ENCODE results near the gene HMGXB4. TPM values are rescaled to one million over a fixed set of nuclear protein-coding genes. Genes with fewer than 3 reads are reported as not detected.

Gene HMGXB4
- polyA plus RNA-seq, result 15.2 and 25.1 TPM in 2 replicates

GRCh38 chr22:35257321-35258190 is at the start of gene HMGXB4:
HMGXB4 (plus strand) TSS chr22:35257493; CDS start chr22:35262391, 4,898 bp downstream.

GRCh38 chr22:35299673-35300499 is 42.6 kb downstream of the HMGXB4 start, which contains the start of gene TOM1:
TOM1 (plus strand) TSS chr22:35299894; CDS start chr22:35299929, 35 bp downstream.

Other genes with a start within 250 kb of the HMGXB4 start
- gene ISX, start 191.3 kb upstream of the HMGXB4 start, polyA plus RNA-seq, result not detected in 2 replicates
- gene TOM1, start 42.4 kb downstream of the HMGXB4 start, polyA plus RNA-seq, result 16.2 and 20.5 TPM in 2 replicates
- not detected in 2 replicates for gene HMOX1, start 123.6 kb downstream of the HMGXB4 start, polyA plus RNA-seq
- 0.27 and 0.38 TPM in 2 replicates for gene MCM5, start 142.6 kb downstream of the HMGXB4 start, polyA plus RNA-seq

All from Purkinje cell (primary cell).